Measurements from ENCODE around the gene TOR4A.

The TOR4A gene

DNA sequence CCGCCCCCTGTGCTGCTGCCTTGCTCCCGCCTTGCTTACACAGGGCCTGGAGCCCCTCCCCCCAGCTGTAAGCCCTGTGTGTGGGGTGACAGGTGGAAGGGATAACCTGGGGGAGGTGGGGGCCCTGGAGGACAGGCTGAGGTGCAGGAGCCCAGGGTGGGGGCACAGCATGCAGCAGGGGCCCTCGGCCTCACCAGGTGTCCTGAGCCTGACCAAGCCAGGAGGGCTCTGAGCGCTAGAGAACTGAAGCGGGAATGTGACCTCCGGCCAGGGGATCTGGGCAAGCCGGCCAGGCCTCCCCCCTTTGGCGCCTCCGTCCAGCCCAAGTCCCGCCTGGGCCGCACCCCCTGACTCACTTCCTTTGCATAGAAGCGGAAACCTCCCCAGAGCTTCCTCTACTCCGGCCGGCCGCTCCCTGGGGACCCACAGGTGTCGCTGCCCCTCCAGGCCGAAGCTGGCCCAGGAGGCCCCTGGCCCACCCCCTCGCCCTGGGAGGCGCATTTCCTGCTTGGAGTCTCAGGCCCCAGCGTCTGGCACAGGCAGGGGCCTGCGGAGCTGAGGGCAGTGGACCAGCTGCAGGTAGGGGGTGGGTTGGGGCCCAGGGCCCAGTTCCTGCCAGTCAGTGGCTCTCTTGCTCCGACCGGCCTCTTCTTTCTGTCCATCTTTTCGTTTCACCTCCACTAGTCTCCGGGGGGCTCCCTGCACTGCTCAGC, at the start of gene TOR4A:
Gene TOR4A (plus strand): TSS at position 398 of the 713 bp plus-strand sequence. CDS start 964 bp downstream, outside the sequence.
- DNase-seq (ENCODE audit: low read depth) = no peak

DNA sequence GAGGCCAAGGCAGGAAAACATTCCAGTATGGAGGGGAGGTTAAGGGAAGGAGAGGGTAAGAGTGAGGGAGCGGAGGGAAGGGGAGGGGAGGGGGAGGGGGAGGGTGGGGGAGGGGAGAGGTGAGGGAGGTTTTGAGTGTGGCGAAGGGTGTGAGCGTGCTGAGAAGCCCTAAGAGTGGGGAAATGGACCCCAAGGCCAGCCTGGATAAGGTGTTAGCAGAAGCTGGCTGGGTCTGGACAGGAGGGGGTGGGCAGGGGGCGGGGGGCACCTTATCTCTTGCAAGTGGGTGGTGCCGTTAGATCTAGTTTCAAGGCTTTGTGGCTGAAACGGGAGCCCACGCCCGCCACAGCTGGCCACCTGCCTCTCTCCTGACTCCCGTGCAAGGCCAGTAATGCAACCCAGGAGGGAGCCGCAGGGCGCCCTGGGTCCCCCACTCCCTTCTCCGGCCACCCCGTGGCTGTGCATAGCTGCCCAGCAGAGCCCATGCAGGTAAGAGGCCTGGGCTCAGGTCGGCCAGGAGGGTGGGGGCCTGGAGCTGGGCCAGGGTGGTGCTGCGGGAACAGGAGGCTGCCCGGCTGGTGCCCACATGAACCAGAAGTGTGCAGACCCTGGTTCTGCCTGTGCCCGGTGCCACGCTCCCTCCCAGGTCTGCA, 49.5 kb upstream of the TOR4A start:
- no peak for DNase-seq (ENCODE audit: low read depth)

DNA sequence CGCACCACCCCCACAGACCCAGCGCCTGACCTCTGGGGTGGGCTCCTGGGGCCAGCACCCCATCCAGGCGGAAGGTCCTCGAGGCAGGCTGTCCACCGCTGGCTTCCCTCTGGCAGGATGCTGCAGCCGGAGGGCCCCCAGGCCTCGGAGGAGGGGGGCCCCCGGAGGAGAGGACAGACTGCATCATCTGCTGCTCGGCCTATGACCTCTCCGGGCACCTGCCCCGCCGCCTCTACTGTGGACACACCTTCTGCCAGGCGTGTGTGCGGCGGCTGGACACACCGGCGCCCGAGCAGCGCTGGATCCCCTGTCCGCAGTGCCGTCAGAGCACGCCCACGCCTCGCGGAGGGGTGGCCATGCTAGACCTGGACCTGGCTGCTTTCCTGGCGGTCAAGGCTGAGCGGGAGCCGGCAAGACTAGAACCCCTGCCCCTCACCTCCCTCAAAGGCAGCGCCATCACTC, 49.0 kb upstream of the TOR4A start:
- no peak for DNase-seq (ENCODE audit: low read depth)

DNA sequence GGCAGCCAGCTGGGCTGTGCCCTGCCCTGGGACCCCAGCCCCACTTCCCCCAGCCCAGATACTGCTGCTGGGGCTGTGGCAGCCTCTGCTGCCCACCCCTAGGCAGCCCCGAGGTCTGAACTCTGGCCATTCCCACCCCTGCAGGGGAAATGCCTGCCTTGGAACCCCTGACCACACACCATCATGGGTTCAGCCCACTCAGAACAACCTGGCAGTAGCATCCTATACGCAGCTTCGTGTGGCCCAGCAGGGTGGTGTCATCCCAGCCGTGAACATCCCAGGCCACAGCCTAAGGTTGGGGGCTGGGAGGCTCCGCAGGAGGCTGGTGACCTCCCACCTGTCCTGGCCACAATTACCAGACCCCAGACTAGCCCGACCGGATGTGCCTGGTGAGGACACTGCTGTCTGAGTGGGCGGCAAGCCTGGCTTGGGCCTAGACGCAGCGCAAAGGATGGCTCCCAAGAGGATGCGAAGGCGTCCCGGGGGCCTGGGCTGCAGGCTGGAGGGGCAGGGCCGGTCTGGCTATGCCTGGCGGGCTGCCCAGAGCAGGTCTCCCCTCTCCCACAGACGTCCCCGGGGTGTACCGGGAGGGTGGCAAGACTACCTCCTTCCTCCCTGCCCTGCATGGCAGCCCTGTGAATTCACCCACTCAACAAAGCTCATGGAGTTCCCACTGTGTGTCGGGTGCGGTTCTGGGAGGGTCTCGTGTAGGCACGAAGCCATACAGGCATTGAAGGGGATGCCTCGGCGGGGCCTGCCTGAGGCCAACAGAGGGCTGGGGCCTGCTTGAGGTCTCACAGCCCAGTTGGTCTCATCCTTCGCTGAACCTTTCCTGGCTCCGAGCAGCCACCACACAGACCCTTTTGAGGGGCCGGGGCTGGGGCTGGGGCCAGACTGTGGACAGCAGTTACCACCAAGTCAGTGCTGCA, 48.3 kb upstream of the TOR4A start:
- DNase-seq (ENCODE audit: low read depth) = no peak

DNA sequence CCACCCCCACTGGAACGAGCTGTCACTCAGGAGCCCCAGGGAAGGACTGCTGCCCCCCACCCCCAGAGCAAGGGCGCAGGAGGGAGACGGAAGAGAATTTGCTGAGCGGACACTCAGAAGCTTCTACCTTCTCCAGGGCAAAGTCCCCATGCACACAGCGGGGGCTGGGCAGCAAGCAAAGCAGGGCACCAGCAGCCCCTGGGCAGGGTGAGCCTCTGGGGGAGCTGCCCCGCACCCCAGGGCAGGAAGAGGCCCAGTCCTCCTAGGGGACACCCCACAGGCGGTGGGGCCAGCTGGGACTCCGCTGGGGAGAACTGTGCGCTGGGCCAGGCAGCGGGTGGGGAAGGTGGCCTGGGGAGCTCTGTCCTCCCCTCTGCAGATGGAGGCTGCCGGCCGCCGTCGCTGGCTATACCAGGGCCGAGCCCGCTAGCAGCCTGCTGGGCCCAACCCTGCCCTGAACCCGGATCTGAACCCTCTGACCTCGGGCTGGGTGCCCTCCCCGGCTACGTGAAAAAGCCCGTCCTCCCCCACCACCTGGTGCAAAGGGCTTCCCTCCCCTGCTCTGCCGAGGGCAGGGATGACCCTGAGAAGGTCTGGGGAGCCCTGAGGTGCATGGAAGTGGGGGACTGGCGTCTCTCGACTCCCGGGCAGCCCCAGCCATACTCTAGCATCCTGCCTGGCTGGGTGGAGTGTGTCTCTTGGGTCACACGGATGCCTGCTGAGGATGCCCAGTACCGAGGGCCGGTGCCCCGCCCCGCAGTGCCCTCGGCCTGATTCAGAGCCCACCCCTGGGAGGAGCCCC, 47.4 kb upstream of the TOR4A start:
- no peak for DNase-seq (ENCODE audit: low read depth)

DNA sequence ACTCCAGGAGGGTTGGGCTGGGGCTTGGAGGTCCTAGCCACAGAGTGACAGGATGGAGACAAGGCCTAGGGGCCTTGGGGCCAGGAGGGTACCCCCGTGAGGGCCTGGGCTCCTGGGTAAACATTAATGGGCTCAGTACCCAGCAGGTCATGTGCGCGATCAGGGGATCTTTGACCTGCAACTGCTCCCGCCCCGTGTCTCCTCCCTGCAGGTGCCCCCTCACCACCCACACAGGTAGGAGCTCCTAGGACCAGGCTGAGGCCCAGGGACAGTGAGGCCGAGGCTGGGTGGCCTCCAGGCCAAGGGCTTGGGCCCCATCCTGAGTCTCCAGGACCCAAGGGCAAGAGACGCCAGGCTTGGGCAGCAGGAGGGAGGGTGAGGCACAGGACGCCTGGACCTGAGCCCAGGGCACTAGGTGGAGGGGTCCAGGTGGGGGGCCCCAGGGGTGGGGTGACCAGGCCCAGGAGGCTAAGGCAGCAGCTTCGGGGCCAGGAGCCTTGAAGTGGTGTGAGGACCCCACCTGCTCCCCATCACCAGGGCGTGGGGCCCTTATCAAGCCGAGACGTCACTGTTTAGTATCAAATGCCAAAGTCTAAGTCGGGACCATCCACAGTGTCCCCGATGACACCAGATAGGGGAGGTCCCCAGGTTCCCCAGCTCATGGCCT, 46.7 kb upstream of the TOR4A start, which contains the start of gene SLC34A3:
Gene SLC34A3 (plus strand): TSS at position 197 of the 667 bp plus-strand sequence. CDS start 802 bp downstream, outside the sequence.
- DNase-seq (ENCODE audit: low read depth) = no peak

DNA sequence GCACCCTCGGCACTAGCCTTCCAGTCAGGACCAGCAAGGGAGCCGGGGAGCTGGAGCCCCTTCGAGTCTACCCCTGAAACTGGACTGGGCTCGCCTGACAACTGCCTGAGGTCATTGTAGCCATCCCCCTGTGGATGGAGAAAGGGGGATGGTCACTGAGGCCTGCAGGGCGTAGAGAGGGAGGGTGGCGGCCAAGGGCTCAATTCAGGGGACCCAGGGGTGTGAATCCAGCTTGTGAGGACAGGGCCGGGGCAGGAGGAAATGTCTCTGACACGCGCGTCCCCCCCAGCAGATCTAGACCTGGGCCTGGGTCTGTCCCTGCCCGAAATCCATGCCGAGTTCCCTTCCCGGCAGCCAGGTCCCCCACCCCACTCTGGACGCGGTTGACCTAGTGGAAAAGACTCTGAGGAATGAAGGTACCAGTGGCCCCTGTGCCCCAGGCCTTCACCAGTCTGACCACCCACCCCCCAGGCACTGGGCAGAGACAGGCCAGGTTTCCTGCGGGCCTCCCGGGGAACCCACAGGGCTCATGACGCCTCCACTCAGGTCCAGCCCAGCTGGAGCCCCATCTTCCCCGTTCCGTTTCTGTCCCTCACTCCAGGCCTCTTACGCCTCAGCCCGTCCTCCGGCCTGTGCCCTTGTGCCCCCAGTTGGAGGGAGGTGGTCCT, 46.0 kb upstream of the TOR4A start:
- DNase-seq (ENCODE audit: low read depth) = no peak

DNA sequence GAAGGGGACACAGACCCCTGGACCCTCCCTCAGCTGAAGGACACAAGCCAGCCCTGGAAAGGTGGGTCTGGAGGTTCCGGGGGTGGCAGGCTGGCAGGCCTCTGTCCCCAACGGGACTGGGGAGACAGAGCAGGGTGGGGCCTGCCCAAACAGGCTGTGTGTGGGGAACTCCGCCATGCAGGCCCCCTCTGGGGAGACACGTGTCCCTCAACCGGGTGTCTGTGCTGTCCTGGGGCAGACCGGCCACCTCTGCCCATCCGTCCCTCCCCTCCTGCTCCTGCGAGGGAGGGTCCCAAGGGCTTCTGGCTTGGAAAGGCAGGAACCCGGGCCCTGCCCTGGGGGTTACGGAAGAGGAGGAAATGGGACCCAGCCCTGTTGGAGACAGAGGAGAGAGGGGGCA, 45.4 kb upstream of the TOR4A start:
- no peak for DNase-seq (ENCODE audit: low read depth)

DNA sequence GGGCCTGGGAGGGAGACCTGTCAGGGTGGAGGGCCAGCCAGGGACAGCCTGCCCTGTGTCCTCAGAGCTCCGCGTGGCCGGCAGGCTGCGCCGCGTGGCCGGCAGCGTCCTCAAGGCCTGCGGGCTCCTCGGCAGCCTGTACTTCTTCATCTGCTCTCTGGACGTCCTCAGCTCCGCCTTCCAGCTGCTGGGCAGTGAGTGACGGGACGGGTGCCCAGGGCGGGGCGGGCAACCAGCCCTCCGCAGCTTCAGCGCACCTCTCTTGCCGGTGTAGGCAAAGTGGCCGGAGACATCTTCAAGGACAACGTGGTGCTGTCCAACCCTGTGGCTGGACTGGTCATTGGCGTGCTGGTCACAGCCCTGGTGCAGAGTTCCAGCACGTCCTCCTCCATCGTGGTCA, 45.0 kb upstream of the TOR4A start:
- no peak for DNase-seq (ENCODE audit: low read depth)

DNA sequence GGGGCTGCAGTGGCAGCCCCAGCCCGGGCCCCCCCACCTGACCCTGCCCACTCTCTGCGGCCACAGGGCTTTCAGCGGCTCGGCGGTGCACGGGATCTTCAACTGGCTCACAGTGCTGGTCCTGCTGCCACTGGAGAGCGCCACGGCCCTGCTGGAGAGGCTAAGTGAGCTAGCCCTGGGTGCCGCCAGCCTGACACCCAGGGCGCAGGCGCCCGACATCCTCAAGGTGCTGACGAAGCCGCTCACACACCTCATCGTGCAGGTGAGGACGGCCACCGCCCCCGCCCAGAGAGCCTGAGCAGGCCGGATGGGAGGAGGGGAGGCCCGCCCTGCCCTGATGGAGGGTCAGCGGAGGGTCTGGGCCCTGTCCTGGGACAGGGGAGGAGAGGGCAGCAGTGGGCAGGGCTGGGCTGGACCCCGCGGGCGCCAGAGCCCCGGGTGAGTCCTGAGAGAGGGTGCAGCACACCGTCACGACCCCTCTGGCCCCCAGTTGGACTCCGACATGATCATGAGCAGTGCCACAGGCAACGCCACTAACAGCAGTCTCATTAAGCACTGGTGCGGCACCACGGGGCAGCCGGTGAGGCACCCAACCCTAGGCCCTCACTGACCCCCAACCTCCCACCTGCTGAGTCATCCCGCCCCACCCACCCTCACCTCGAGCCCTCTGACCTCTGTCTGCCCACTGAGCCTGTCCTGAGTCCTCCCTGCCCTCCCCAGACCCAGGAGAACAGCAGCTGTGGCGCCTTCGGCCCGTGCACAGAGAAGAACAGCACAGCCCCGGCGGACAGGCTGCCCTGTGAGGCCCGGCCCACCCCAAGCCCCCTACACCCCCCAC, 44.2 kb upstream of the TOR4A start:
- DNase-seq (ENCODE audit: low read depth) = no peak

DNA sequence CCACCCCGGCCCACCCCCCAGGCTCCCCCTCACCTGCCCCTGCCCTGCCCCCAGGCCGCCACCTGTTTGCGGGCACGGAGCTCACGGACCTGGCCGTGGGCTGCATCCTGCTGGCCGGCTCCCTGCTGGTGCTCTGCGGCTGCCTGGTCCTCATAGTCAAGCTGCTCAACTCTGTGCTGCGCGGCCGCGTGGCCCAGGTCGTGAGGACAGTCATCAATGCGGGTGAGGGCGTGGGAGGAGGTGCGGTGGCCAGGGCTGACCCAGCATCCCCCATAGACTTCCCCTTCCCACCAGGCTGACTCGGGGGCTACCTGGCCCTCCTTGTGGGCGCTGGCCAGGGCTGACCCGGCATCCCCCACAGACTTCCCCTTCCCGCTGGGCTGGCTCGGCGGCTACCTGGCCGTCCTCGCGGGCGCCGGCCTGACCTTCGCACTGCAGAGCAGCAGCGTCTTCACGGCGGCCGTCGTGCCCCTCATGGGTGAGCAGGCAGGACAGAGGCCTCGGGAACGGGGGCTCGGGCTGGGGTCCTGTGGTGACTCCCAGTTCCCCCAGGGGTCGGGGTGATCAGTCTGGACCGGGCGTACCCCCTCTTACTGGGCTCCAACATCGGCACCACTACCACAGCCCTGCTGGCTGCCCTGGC, 43.4 kb upstream of the TOR4A start:
- DNase-seq (ENCODE audit: low read depth) = no peak

DNA sequence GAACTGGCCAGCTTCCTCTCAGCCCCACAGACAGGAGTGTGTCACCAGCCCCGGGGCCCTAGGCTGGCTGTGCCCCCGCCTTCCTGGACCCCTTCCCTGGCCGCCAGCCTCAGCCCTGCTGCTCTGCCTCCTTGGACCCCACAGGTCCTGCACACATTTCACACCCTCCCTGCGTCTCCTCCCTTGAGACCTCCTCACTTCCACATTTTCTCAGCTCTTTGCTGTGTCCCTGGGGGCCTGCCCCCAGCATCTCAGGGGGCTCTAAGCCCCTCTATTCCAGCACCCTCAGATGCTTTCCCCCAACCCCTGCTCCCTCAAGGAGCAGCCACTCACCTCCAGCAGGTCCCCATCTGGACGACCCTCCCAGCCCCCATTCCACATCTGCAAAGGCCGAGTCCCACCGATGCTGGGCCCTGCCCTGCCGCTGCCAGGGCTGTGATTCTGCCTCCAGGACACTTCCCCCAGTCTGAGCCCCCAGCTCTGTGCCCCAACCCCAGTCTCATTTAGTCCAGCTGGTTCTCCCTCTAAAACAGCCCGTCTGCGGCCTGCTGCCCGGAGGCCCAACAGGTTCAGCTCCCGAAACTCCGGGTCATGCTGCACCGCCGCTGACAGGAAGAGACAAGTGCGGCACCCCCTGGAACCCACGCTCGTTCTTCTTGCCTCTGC, 42.6 kb upstream of the TOR4A start:
- no peak for DNase-seq (ENCODE audit: low read depth)

DNA sequence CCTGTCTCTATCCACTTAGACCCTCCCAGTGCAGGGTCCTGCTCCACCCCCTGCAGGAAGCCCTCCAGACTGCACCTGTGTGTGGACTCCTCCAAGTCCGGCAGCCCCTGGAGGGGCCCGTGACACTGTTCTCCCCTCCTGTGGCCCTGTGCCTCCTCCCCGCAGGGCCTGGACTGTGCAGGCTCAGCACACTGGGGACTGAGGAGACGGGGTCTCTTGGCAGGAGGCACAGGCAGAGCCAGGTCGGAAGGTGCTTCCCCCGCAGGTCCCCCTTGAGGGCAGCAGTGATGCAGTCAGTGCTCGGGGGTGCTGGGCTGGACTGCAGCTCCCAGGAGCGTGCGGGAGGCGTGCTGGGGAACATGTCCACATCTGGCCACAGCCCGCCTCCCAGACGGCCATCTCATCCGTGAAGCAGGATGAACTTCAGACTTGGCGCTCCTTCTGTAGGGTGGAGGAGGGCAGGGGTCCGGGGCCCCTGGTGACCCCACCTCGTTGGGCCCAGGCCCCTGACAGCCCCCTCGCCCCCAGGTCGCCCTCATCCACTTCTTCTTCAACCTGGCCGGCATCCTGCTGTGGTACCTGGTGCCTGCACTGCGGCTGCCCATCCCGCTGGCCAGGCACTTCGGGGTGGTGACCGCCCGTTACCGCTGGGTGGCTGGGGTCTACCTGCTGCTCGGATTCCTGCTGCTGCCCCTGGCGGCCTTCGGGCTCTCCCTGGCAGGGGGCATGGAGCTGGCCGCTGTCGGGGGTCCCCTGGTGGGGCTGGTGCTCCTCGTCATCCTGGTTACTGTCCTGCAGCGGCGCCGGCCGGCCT, 41.9 kb upstream of the TOR4A start:
- DNase-seq (ENCODE audit: low read depth) = no peak

DNA sequence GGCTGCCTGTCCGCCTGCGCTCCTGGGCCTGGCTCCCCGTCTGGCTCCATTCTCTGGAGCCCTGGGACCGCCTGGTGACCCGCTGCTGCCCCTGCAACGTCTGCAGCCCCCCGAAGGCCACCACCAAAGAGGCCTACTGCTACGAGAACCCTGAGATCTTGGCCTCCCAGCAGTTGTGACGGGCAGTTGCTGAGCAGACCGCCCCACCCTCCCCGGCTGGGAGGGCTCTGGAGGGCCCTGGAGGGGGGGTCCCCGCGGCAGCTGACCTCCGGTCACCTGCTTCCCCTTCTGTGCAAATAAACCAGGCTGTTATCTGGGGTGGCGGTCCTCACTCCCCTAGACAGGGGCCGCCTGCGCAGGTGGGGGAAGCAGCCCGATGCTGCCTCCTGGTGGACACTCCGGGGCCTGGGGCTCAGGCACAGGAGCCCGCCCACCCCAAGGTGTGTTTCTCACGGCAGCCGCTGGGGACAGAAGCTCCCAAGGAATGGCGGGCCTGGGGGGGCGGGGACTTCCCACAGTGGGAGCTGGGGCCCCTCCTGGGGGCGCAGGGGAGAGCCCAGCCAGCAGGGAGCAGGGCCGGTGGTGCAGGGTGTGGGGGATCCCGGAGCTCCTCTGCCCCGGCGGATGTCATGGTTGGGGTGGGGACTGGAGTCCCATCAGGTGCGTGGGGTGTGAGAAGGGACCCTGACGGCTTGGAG, 41.1 kb upstream of the TOR4A start:
- peak; percentile 77 for DNase-seq (ENCODE audit: low read depth)

DNA sequence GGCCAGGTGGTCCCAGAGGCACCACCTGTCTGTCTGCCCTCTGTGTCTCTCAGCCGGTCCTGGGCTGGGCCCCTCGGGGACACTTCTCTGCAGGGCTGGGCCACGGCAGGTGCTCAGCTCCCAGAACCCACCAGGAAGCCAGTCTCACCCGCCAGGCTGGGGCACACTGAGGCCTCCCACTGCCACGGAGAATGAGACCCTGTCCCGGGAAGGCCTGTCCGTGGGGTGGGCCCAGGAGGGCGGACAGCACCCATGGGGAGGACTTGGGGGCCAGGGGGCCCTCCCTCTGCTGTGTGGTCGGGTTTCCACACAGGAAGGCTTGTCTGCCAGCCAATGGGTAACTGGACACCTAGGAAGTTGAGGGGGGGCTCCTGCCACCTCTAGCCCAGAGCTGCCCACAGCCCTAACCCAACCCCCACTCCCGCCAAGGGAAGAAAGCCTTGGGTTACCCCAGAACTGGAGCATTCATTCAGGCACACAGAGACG, 40.5 kb upstream of the TOR4A start:
- no peak for DNase-seq (ENCODE audit: low read depth)

DNA sequence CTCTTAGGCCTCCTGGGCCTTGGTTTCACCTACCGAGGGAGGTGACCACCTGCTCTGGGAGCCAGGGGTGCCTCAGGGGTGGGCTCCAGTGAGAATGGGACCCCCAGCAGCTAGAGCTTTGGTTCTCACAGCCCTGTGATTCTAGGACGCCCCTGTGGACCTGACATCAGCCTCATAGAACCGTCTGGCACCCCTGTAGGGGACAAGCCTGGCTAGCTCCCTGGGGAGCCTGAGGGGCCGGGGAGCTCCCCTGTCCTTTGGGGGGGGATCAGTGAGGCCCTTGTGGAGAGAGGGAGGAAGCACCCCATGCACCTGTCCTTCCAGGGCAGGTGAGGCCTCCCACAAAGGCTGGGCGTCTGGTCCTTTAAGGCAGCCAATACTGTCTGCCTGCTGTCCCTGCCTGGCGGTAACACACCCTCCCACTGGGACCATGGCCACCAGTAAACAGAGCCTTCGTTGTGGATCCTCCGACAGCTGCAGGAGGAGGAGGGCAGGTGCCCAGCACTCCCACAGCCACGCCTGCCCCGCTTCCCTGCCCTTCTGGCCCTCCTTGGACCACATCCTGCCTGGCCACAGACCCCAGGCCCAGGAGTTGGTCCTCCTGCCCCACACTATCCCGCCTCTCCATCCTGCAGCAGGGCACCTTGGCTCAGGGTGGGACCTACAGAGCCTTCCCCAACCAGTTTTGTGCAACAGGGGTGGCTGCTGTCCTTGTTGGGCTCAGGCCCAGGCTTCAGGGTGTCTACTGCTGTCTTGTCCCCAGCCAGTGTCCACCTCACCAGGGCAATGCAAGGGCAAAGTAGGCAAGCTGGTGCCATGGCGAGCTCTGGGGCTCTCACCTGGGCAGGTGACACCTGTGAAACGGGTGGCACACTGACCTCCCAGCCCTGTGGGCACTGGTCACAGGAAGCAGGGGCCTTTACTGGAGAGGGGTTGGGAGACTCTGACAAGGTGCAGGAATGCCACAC, 39.5 kb upstream of the TOR4A start:
- DNase-seq (ENCODE audit: low read depth) = no peak
